HCT116 (cell line): ENCODE results near the gene PFKFB3. TPM values are rescaled to one million over a fixed set of nuclear protein-coding genes. Genes with fewer than 3 reads are reported as not detected.

Experiments used
- ATAC-seq: fragments of 200-7000 bp; cut with Tn5 transposase; 2 replicates; pipeline ENCODE4 v1.9.1; 2020; ENCODE audit warnings: mild to moderate bottlenecking, moderate library complexity
- BruUV-seq: library from RNA; stranded (reverse); fragments of 400-500 nt; replicated peaks from 2 replicates; lab custom pipeline; 2021; lab: Mats Ljungman, UMichigan
- CTCF ChIA-PET: fragments of 300-600 bp; sonication (Branson Sonifier 250); formaldehyde crosslinking; loops from one replicate; lab custom pipeline; 2021; ENCODE audit warnings: antibody characterized with exemption; lab: Charles Lee
- POLR2A ChIA-PET: fragments of 300-600, 350-600 bp; sonication (Branson Sonifier 250); formaldehyde crosslinking; loops from one replicate; lab custom pipeline; 2021; ENCODE audit warnings: antibody characterized with exemption; lab: Charles Lee
- RAD21 ChIA-PET, 2 experiments: fragments of 300-600 bp; sonication (Branson Sonifier 250); formaldehyde crosslinking; loops; one replicate each; lab custom pipeline; 2023; ENCODE audit warnings: low total read pairs in 2 of 2; ENCODE audit not compliant: uncharacterized antibody in 2 of 2, unreplicated experiment in 2 of 2, low non-redundant PET in 1 of 2; lab: Charles Lee
- DNase-seq: peaks from one replicate; pipeline ENCODE4 v3.0.0-alpha.2; 2010; ENCODE audit warnings: low read depth, low spot score
- H2AFZ ChIP-seq: fragments of 200-600 bp; shearing (Covaris generic), sonication (generic); 2 replicates; pipeline ENCODE4 v1.6.1; 2017; ENCODE audit warnings: low read depth, mixed run types, mixed read lengths, antibody characterized with exemption, low read length; ENCODE audit not compliant: poor library complexity, severe bottlenecking
- H3K27ac ChIP-seq: 2 replicates; pipeline ENCODE4 v1.5.1; 2012; ENCODE audit warnings: low read depth, low read length
- H3K27me3 ChIP-seq: fragments of 200-600 bp; sonication (generic); 2 replicates; pipeline ENCODE4 v1.6.1; 2016; ENCODE audit warnings: mixed run types, low read length, mixed read lengths; ENCODE audit not compliant: insufficient read depth
- H3K36me3 ChIP-seq, 2 experiments: fragments of 200-500 bp in 1 of 2; fragments of 200-600 bp in 1 of 2; sonication (Bioruptor generic) in 1 of 2; sonication (generic) in 1 of 2; 2 replicates each; pipeline versions ENCODE4 v1.5.1 to v1.6.1; 2014 to 2016; ENCODE audit warnings: low read length in 2 of 2, inconsistent platforms in 1 of 2, mixed read lengths in 1 of 2, mixed run types in 1 of 2; ENCODE audit not compliant: insufficient read depth in 2 of 2, control insufficient read depth in 1 of 2
- H3K4me1 ChIP-seq, 2 experiments: fragments of 200-600 bp in 1 of 2; sonication (generic) in 1 of 2; 2 replicates each; pipeline versions ENCODE4 v1.5.1 to v1.6.1; 2012 to 2017; ENCODE audit warnings: low read length in 2 of 2, inconsistent platforms in 1 of 2, mild to moderate bottlenecking in 1 of 2, mixed read lengths in 1 of 2, mixed run types in 1 of 2, moderate library complexity in 1 of 2; ENCODE audit not compliant: insufficient read depth in 2 of 2, control insufficient read depth in 1 of 2
- H3K4me2 ChIP-seq: fragments of 200-600 bp; sonication (generic); 2 replicates; pipeline ENCODE4 v1.6.1; 2017; ENCODE audit warnings: mixed run types, low read length, mixed read lengths
- H3K4me3 ChIP-seq, 2 experiments: fragments of 200-600 bp in 1 of 2; sonication (generic) in 1 of 2; replicated peaks in 1 of 2; 2 replicates each; pipeline ENCODE4 v1.5.1; 2011 to 2016; ENCODE audit warnings: low read length in 2 of 2, control low read depth in 1 of 2, low read depth in 1 of 2, mild to moderate bottlenecking in 1 of 2, mixed read lengths in 1 of 2, mixed run types in 1 of 2
- H3K79me2 ChIP-seq: fragments of 200-600 bp; sonication (generic); 2 replicates; pipeline ENCODE4 v1.6.1; 2017; ENCODE audit warnings: mild to moderate bottlenecking, mixed run types, low read length, moderate library complexity, mixed read lengths; ENCODE audit not compliant: insufficient read depth
- H3K9ac ChIP-seq: fragments of 200-600 bp; sonication (generic); 2 replicates; pipeline ENCODE4 v1.6.1; 2016; ENCODE audit warnings: low read length, mixed read lengths
- H3K9me2 ChIP-seq: fragments of 200-600 bp; sonication (generic), shearing (Covaris generic); 2 replicates; pipeline ENCODE4 v1.6.1; 2017; ENCODE audit warnings: mixed run types, mild to moderate bottlenecking, moderate library complexity; ENCODE audit not compliant: insufficient read depth
- H3K9me3 ChIP-seq, 2 experiments: fragments of 200-500 bp in 1 of 2; fragments of 200-600 bp in 1 of 2; sonication (Bioruptor generic) in 1 of 2; sonication (generic) in 1 of 2; 2 replicates each; pipeline ENCODE4 v1.6.1; 2014 to 2017; ENCODE audit warnings: low read length in 2 of 2, mixed read lengths in 2 of 2, inconsistent platforms in 1 of 2, low read depth in 1 of 2, mild to moderate bottlenecking in 1 of 2, mixed run types in 1 of 2, moderate library complexity in 1 of 2; ENCODE audit not compliant: control insufficient read depth in 1 of 2, insufficient read depth in 1 of 2
- H4K20me1 ChIP-seq: fragments of 200-600 bp; sonication (generic), shearing (Covaris generic); 2 replicates; pipeline ENCODE4 v1.6.1; 2017; ENCODE audit warnings: mixed run types, mild to moderate bottlenecking, moderate library complexity; ENCODE audit not compliant: insufficient read depth
- ATF3 ChIP-seq: IDR thresholded peaks from 2 replicates; pipeline ENCODE4 v1.6.1; 2012
- CBX3 ChIP-seq: IDR thresholded peaks from 2 replicates; pipeline ENCODE4 v1.6.1; 2012; ENCODE audit warnings: low read depth
- CEBPB ChIP-seq: IDR thresholded peaks from 2 replicates; pipeline ENCODE4 v1.6.1; 2012; ENCODE audit warnings: low read depth
- CTCF ChIP-seq, 3 experiments: fragments of 200-600 bp in 1 of 3; sonication (generic) in 1 of 3; IDR thresholded peaks in 2 of 3; conservative IDR thresholded peaks in 1 of 3; 2 replicates each; pipeline ENCODE4 v1.5.1; 2012 to 2017; ENCODE audit warnings: low read depth in 2 of 3, low read length in 2 of 3, antibody characterized with exemption in 1 of 3, borderline replicate concordance in 1 of 3, control low read depth in 1 of 3, mild to moderate bottlenecking in 1 of 3, mixed read lengths in 1 of 3, mixed run types in 1 of 3, moderate library complexity in 1 of 3; ENCODE audit not compliant: insufficient read depth in 1 of 3
- EZH2 ChIP-seq: fragments of 200-600 bp; sonication (generic); IDR thresholded peaks from 2 replicates; pipeline ENCODE4 v1.6.1; 2017; ENCODE audit warnings: antibody characterized with exemption, mixed run types
- FOSL1 ChIP-seq: IDR thresholded peaks from 2 replicates; pipeline ENCODE4 v1.6.1; 2012; ENCODE audit warnings: low read depth
- MAX ChIP-seq: IDR thresholded peaks from 2 replicates; pipeline ENCODE4 v1.6.1; 2012
- POLR2A ChIP-seq: IDR thresholded peaks from 2 replicates; pipeline ENCODE4 v1.7.0; 2011; ENCODE audit warnings: borderline replicate concordance; ENCODE audit not compliant: insufficient read depth, insufficient read length; ENCODE audit errors: extremely low read depth
- RAD21 ChIP-seq: IDR thresholded peaks from 2 replicates; pipeline ENCODE4 v1.6.1; 2012; ENCODE audit warnings: low read depth, mild to moderate bottlenecking
- SP1 ChIP-seq: IDR thresholded peaks from 2 replicates; pipeline ENCODE4 v1.6.1; 2012; ENCODE audit warnings: low read depth
- ZBTB33 ChIP-seq: IDR thresholded peaks from 2 replicates; pipeline ENCODE4 v1.6.1; 2011; ENCODE audit warnings: mild to moderate bottlenecking, low read length, moderate library complexity; ENCODE audit not compliant: insufficient replicate concordance; ENCODE audit errors: extremely low read depth
- ZFX ChIP-seq: fragments of 450-650 bp; IDR thresholded peaks from 2 replicates; pipeline ENCODE4 v1.6.1; 2017
- ZNF274 ChIP-seq: fragments of 200-500 bp; sonication (Bioruptor generic); IDR thresholded peaks from 2 replicates; pipeline ENCODE4 v1.6.1; 2014; ENCODE audit warnings: mild to moderate bottlenecking, low read depth, low read length, inconsistent platforms
- intact Hi-C: fragments of 100-400 bp; cut with micrococcal nuclease; formaldehyde crosslinking; loops from 2 replicates; pipeline ENCODE4 v1.10.0; 2022
- total RNA-seq: library from RNA; stranded (reverse); gene quantifications from one replicate; pipeline ENCODE4 v1.2.1, GENCODE V29; 2021; ENCODE audit not compliant: unreplicated experiment

Gene PFKFB3
- total RNA-seq, 1 experiment from 2014 or later, result 50.8 TPM

- POLR2A ChIA-PET, result no interaction called here
- no peaks in the 10 kb centered on the region for H3K9me3 ChIP-seq
- no peak overlapping the region for H2AFZ ChIP-seq
- no peak for TF ChIP-seq FOSL1
- no peak for TF ChIP-seq EZH2
- TF ChIP-seq SP1, result no peak
- no peak for TF ChIP-seq ZBTB33
- TF ChIP-seq RAD21, result no peak
- DNase-seq (no peak), ATAC-seq (no peak)
- no TSS peak for BruUV-seq
- peaks cover 15 to 19% of the 10 kb centered on the region in 2 experiments for H3K4me1 ChIP-seq
- RAD21 ChIA-PET, result no interaction called here
- H3K36me3 ChIP-seq, result no peaks in the 10 kb centered on the region
- peaks cover 16% of the 10 kb centered on the region; the same call in 1 of the 2 replicates for H3K79me2 ChIP-seq
- no peak overlapping the region for H3K4me3 ChIP-seq
- no peaks in the 10 kb centered on the region for H3K9me2 ChIP-seq
- CTCF ChIA-PET, result interaction anchor here (1.6 to 2.2 kb wide), 2 partner anchors 17 to 217 kb away, joined by 4 to 9 read pairs; partner anchors contain the start of gene PFKFB3
- H4K20me1 ChIP-seq, result peaks cover 9% of the 10 kb centered on the region; the same call in 1 of the 2 replicates
- intact Hi-C loops, result loop anchor here (5.0 kb wide), 1 partner anchor 217 kb away; no protein-coding TSS in a partner anchor
- no peak overlapping the region for H3K9ac ChIP-seq
- H3K4me2 ChIP-seq, result no peak overlapping the region
- H3K27me3 ChIP-seq, result no peaks in the 10 kb centered on the region
- H3K27ac ChIP-seq, result no peak overlapping the region
Measured at GRCh38 chr10:6185039-6185716, 17.6 kb upstream of the PFKFB3 start.

- intact Hi-C loops, result loop anchor here (5.0 kb wide), 1 partner anchor 215 kb away; no protein-coding TSS in a partner anchor
- no peak for TF ChIP-seq ZNF274
- no peak for TF ChIP-seq CTCF (IDR thresholded peaks at IDR 0.05 in 2 of 3, conservative IDR thresholded peaks at IDR 0.05 in 1 of 3; ENCODE audit: borderline replicate concordance in 1 of 3, insufficient read depth in 1 of 3, low read depth in 2 of 3, low read length in 2 of 3)
- no peak for TF ChIP-seq POLR2A
- no peak for TF ChIP-seq CEBPB
- TF ChIP-seq RAD21, result no peak
- no peak for TF ChIP-seq CBX3
- no peak for TF ChIP-seq MAX
- TF ChIP-seq ATF3, result no peak
- TF ChIP-seq ZFX, result no peak
- H2AFZ ChIP-seq, result no peak overlapping the region
- RAD21 ChIA-PET, result no interaction called here
- peaks cover 14% of the 10 kb centered on the region for H3K79me2 ChIP-seq
- BruUV-seq, result no TSS peak
- H3K9me3 ChIP-seq, result no peaks in the 10 kb centered on the region
- ATAC-seq, result no peak
- no peaks in the 10 kb centered on the region for H3K27me3 ChIP-seq
- no peak overlapping the region for H3K27ac ChIP-seq
- H3K4me3 ChIP-seq, result no peak overlapping the region
- no peak overlapping the region for H3K9ac ChIP-seq
- POLR2A ChIA-PET, result interaction anchor here (1.6 kb wide), 1 partner anchor 16 kb away, joined by 3 read pairs; the partner anchor contains the start of gene PFKFB3
- H3K36me3 ChIP-seq, result no peaks in the 10 kb centered on the region
- no peak overlapping the region for H3K4me2 ChIP-seq
- DNase-seq, result no peak
- H4K20me1 ChIP-seq, result no peaks in the 10 kb centered on the region
- H3K9me2 ChIP-seq, result no peaks in the 10 kb centered on the region
- H3K4me1 ChIP-seq, result peaks cover 15 to 19% of the 10 kb centered on the region in 2 experiments
- CTCF ChIA-PET, result interaction anchor here (1.0 kb wide), 1 partner anchor 16 kb away, joined by 3 read pairs; the partner anchor contains the start of gene PFKFB3
Measured at GRCh38 chr10:6186894-6187256, 15.9 kb upstream of the PFKFB3 start.
